Spleen (tissue), 11 donors: ENCODE data around the gene HSPB1. TPM values are rescaled to one million over a fixed set of nuclear protein-coding genes. Genes with fewer than 3 reads are reported as not detected.

Experiments
- DNase-seq: peaks from one replicate; pipeline ENCODE4 v3.0.0-alpha.2; 2020
- H3K27ac ChIP-seq, 8 donors: fragments of 200-600 bp; sonication (generic) in 7 of 8; 1 replicate in 4 of 8; 2 replicates in 4 of 8; pipeline versions ENCODE4 v1.5.0 to v1.8.0; 2016 to 2021; ENCODE audit warnings: inconsistent platforms in 4 of 8, mild to moderate bottlenecking in 4 of 8, moderate library complexity in 1 of 8
- H3K27me3 ChIP-seq, 7 donors: fragments of 200-600 bp; sonication (generic) in 6 of 7; replicated peaks in 1 of 7; 1 replicate in 4 of 7; 2 replicates in 3 of 7; pipeline versions ENCODE4 v1.5.0 to v1.8.0; 2016 to 2021; ENCODE audit warnings: inconsistent platforms in 3 of 7, mild to moderate bottlenecking in 1 of 7
- H3K36me3 ChIP-seq, 6 donors: fragments of 200-600 bp; sonication (generic) in 5 of 6; 1 replicate in 4 of 6; 2 replicates in 2 of 6; pipeline versions ENCODE4 v1.5.0 to v1.8.0; 2016 to 2021; ENCODE audit warnings: inconsistent platforms in 2 of 6
- H3K4me1 ChIP-seq, 6 donors: fragments of 200-600 bp; sonication (generic) in 5 of 6; 1 replicate in 3 of 6; 2 replicates in 3 of 6; pipeline versions ENCODE4 v1.5.0 to v1.8.0; 2016 to 2021; ENCODE audit warnings: inconsistent platforms in 3 of 6
- H3K4me3 ChIP-seq, 8 donors: fragments of 200-600 bp; sonication (generic) in 7 of 8; 1 replicate in 4 of 8; 2 replicates in 4 of 8; pipeline versions ENCODE4 v1.5.0 to v1.8.0; 2016 to 2021; ENCODE audit warnings: inconsistent platforms in 4 of 8, mild to moderate bottlenecking in 4 of 8, moderate library complexity in 2 of 8
- H3K9me3 ChIP-seq, 8 donors: fragments of 200-600 bp; sonication (generic) in 7 of 8; 1 replicate in 4 of 8; 2 replicates in 4 of 8; pipeline versions ENCODE4 v1.5.0 to v1.8.0; 2016 to 2021; ENCODE audit warnings: inconsistent platforms in 4 of 8
- CTCF ChIP-seq, 11 experiments: fragments of 200-600 bp in 7 of 11; fragments of 450-650 bp in 4 of 11; sonication (generic) in 4 of 11; IDR thresholded peaks in 8 of 11; conservative IDR thresholded peaks in 3 of 11; 1 replicate in 7 of 11; 2 replicates in 4 of 11; pipeline versions ENCODE4 v1.4.0 to v1.8.0; 2016 to 2021; ENCODE audit warnings: antibody characterized with exemption in 11 of 11, inconsistent platforms in 4 of 11, mild to moderate bottlenecking in 1 of 11
- POLR2A ChIP-seq, 3 donors: fragments of 450-650 bp; IDR thresholded peaks; one replicate each; pipeline ENCODE4 v1.5.1; 2017; ENCODE audit warnings: antibody characterized with exemption in 3 of 3, mild to moderate bottlenecking in 1 of 3
- POLR2AphosphoS5 ChIP-seq, 3 donors: sonication (generic); formaldehyde crosslinking; IDR thresholded peaks; one replicate each; pipeline ENCODE4 v1.5.1; 2017; ENCODE audit warnings: antibody characterized with exemption in 3 of 3
- WGBS, 5 donors: extraction: QIAGEN DNeasy Blood & Tissue Kit in 3 of 5; methylation state at CpG; one replicate each; pipeline versions ENCODE4 v1.1.5 to v1.1.7; 2013 to 2018; 5-methylcytosine and 5-hydroxymethylcytosine counted together
- intact Hi-C: fragments of 100-400 bp; cut with DNase I; formaldehyde crosslinking; loops from one replicate; pipeline ENCODE4 v1.15.0; 2023; ENCODE audit warnings: low total_unique reads
- polyA plus RNA-seq, 3 donors: library from polyadenylated mRNA; stranded (reverse); fragments of 200-250 nt; gene quantifications; one replicate each; pipeline ENCODE4 v1.2.1, GENCODE V29; 2013
- total RNA-seq, 7 donors: library from RNA; depleted of rRNA in 3 of 7; stranded (reverse); fragments of >200 nt in 3 of 7; fragmentation: NEBNext Ultra II Directional in 4 of 7; extraction: Animal tissue kit (Norgen Biotek cat#: 25700) in 4 of 7; gene quantifications; one replicate each; pipeline versions ENCODE4 v1.1.0 to v1.2.1, GENCODE V29; 2016 to 2021
- donor health status: healthy with polysubstance abuse.
- donor health status: DM: no; HTN: no; CAD: no; lungs with moderate emphysema.
- donor health status: DM: no; HTN: no; CAD: no.
- donor health status: Bipolar disorder and iron deficiency.
- donor health status: healthy.
- donor health status: DM: no; HTN: no; CAD: no.
- donor health status: DM: yes; HTN: yes; CAD: no.

Gene HSPB1
- total and polyA plus RNA-seq, 10 donors, result 56.5 to 227 (median 137) TPM

GRCh38 chr7:76259124-76260093, 43.1 kb upstream of the HSPB1 start:
- Histone ChIP-seq H3K9me3 (no peaks in the 10 kb centered on the region), H3K27ac (no peak overlapping the region), H3K36me3 (no peaks in the 10 kb centered on the region), H3K4me1 (peaks cover 0 to 11% (median 9%) of the 10 kb centered on the region in 6 donors), H3K4me3 (peak overlapping the region in 6 of 8 donors; percentile 9 to 57 (median 24)), H3K27me3 (peaks cover 4 to 76% (median 26%) of the 10 kb centered on the region in 7 donors)
- DNase-seq, result no peak
- intact Hi-C loops, result no loop called here
- no peak for TF ChIP-seq POLR2AphosphoS5 (IDR thresholded peaks at IDR 0.05)
- no peak for TF ChIP-seq POLR2A (IDR thresholded peaks at IDR 0.05)
- TF ChIP-seq CTCF (IDR thresholded peaks at IDR 0.05 in 8 of 11, conservative IDR thresholded peaks at IDR 0.05 in 3 of 11), result no peak
- 19 to 26% (median 20%) methylated on average over 29 to 50 of the region's 50 CpGs for WGBS, 5 donors

- Histone ChIP-seq H3K4me1 (peaks cover 0 to 11% (median 9%) of the 10 kb centered on the region in 6 donors), H3K9me3 (no peaks in the 10 kb centered on the region), H3K27ac (no peak overlapping the region), H3K4me3 (peak overlapping the region in 6 of 8 donors; percentile 9 to 57 (median 24)), H3K36me3 (no peaks in the 10 kb centered on the region), H3K27me3 (peaks cover 4 to 84% (median 26%) of the 10 kb centered on the region in 7 donors)
- WGBS, 5 donors, result 5 to 9% (median 7%) methylated on average over 22 to 28 of the region's 28 CpGs
- DNase-seq, result no peak
- TF ChIP-seq POLR2A (IDR thresholded peaks at IDR 0.05) (no peak), CTCF (IDR thresholded peaks at IDR 0.05 in 8 of 11, conservative IDR thresholded peaks at IDR 0.05 in 3 of 11) (no peak), POLR2AphosphoS5 (IDR thresholded peaks at IDR 0.05) (no peak)
- intact Hi-C loops, result no loop called here
These were observed 42.2 kb upstream of the HSPB1 start for GRCh38 chr7:76260171-76260703.

GRCh38 chr7:76261329-76261728, 41.1 kb upstream of the HSPB1 start:
- intact Hi-C loops, result no loop called here
- DNase-seq, result no peak

More at GRCh38 chr7:76261329-76261728, 41.1 kb upstream of the HSPB1 start:
- H3K4me1 ChIP-seq, result peaks cover 0 to 11% (median 9%) of the 10 kb centered on the region in 6 donors
- H3K36me3 ChIP-seq, result no peaks in the 10 kb centered on the region
- H3K4me3 ChIP-seq, result no peak overlapping the region
- H3K9me3 ChIP-seq, result no peaks in the 10 kb centered on the region
- peaks cover 4 to 87% (median 26%) of the 10 kb centered on the region in 7 donors for H3K27me3 ChIP-seq
- TF ChIP-seq POLR2A (IDR thresholded peaks at IDR 0.05), result no peak
- no peak for TF ChIP-seq POLR2AphosphoS5 (IDR thresholded peaks at IDR 0.05)
- no peak for TF ChIP-seq CTCF (IDR thresholded peaks at IDR 0.05 in 8 of 11, conservative IDR thresholded peaks at IDR 0.05 in 3 of 11)
- no peak overlapping the region for H3K27ac ChIP-seq
- WGBS, 5 donors, result 87 to 100% (median 89%) methylated on average over 7 to 11 of the region's 11 CpGs
